Measurements from ENCODE around the gene MRPL23. TPM values are rescaled to one million over a fixed set of nuclear protein-coding genes. Genes with fewer than 3 reads are reported as not detected.

MRPL23 gene
- total and polyA plus RNA-seq, 2 donors (not counting 3 experiments of a cell fraction or from before 2014, with no cell fraction given), result 72.7 to 222 TPM

DNA sequence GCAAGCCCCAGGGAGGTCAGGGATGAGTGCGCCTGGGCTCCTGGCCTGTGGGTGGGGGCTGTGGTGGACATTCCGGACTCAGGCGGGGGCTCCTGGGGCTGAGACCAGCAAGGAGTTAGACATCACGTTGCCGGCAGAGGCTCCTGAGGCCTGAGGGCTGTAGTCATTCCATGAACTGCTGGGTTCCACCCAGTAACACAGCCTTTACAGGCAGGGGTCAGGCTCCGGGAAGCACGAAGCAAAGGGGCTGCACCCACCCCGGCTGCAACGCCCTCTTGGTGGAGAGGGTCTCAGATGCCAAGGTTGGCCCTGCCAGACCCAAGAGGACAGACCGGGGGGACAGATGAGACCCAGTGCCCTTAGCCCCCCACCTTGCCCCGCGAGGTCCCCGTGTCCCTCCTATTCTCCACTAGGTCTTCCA is 18.7 kb upstream of the MRPL23 start:
- Histone ChIP-seq H3K36me3 (ENCODE audit: control insufficient read depth in 2 of 2, extremely low read depth in 1 of 2, insufficient read depth in 2 of 2, low read length in 2 of 2) (no peaks in the 10 kb centered on the region), H3K9me3 (replicated peaks; ENCODE audit: control insufficient read depth, insufficient read depth, low read length) (no peaks in the 10 kb centered on the region), H3K9ac (replicated peaks; ENCODE audit: extremely low read depth, insufficient read depth, low read length) (no peak overlapping the region), H3K9me1 (replicated peaks; ENCODE audit: control insufficient read depth, extremely low read depth, insufficient read depth, low read length) (no peaks in the 10 kb centered on the region), H3K4me3 (replicated peaks in 1 of 3; ENCODE audit: insufficient read depth in 1 of 3, low read depth in 1 of 3, low read length in 3 of 3) (no peak overlapping the region), H3K79me2 (ENCODE audit: control insufficient read depth, insufficient read depth, low read length) (no peaks in the 10 kb centered on the region), H4K20me1 (replicated peaks; ENCODE audit: control insufficient read depth, extremely low read depth, insufficient read depth, low read length) (no peaks in the 10 kb centered on the region), H3K4me2 (ENCODE audit: insufficient read depth, low read length) (no peak overlapping the region), H3K27me3 (ENCODE audit: control insufficient read depth in 2 of 2, insufficient read depth in 2 of 2, low read length in 2 of 2) (no peaks in the 10 kb centered on the region), H3K27ac (ENCODE audit: insufficient read depth, low read depth, low read length) (no peak overlapping the region), H3K4me1 (ENCODE audit: control insufficient read depth, extremely low read depth, insufficient read depth, low read length) (no peaks in the 10 kb centered on the region), H2AFZ (ENCODE audit: low read depth, low read length) (no peak overlapping the region)
- ChIA-PET CTCF (no interaction called here), POLR2A (no interaction called here)
- intact Hi-C loops (cut with micrococcal nuclease), result no loop called here
- FAIRE-seq (no peak), DNase-seq (ENCODE audit: low read depth, low spot score) (no peak)
- no peak for TF ChIP-seq FOS (IDR thresholded peaks at IDR 0.05; ENCODE audit: borderline replicate concordance, insufficient read depth, low read length)
- TF ChIP-seq, protein P1, sequence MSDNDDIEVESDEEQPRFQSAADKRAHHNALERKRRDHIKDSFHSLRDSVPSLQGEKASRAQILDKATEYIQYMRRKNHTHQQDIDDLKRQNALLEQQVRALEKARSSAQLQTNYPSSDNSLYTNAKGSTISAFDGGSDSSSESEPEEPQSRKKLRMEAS (IDR thresholded peaks at IDR 0.05; ENCODE audit: insufficient read depth, insufficient read length), result no peak
- TF ChIP-seq EZH2 (IDR thresholded peaks at IDR 0.05; ENCODE audit: borderline replicate concordance, low read depth, low read length, severe bottlenecking), result no peak
- TF ChIP-seq POLR2A (IDR thresholded peaks at IDR 0.05; ENCODE audit: low read depth, low read length), result no peak
- TF ChIP-seq, protein P2, sequence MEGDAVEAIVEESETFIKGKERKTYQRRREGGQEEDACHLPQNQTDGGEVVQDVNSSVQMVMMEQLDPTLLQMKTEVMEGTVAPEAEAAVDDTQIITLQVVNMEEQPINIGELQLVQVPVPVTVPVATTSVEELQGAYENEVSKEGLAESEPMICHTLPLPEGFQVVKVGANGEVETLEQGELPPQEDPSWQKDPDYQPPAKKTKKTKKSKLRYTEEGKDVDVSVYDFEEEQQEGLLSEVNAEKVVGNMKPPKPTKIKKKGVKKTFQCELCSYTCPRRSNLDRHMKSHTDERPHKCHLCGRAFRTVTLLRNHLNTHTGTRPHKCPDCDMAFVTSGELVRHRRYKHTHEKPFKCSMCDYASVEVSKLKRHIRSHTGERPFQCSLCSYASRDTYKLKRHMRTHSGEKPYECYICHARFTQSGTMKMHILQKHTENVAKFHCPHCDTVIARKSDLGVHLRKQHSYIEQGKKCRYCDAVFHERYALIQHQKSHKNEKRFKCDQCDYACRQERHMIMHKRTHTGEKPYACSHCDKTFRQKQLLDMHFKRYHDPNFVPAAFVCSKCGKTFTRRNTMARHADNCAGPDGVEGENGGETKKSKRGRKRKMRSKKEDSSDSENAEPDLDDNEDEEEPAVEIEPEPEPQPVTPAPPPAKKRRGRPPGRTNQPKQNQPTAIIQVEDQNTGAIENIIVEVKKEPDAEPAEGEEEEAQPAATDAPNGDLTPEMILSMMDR (IDR thresholded peaks at IDR 0.05; ENCODE audit: extremely low read depth in 1 of 2, insufficient read depth in 1 of 2, low read depth in 1 of 2, low read length in 2 of 2), result no peak
- BruUV-seq (replicated peaks), result no TSS peak
- dilution Hi-C loops (cut with MboI; ENCODE audit: extremely low pct_ligation_motif_present, low sequenced_read_pairs), result no loop called here

DNA sequence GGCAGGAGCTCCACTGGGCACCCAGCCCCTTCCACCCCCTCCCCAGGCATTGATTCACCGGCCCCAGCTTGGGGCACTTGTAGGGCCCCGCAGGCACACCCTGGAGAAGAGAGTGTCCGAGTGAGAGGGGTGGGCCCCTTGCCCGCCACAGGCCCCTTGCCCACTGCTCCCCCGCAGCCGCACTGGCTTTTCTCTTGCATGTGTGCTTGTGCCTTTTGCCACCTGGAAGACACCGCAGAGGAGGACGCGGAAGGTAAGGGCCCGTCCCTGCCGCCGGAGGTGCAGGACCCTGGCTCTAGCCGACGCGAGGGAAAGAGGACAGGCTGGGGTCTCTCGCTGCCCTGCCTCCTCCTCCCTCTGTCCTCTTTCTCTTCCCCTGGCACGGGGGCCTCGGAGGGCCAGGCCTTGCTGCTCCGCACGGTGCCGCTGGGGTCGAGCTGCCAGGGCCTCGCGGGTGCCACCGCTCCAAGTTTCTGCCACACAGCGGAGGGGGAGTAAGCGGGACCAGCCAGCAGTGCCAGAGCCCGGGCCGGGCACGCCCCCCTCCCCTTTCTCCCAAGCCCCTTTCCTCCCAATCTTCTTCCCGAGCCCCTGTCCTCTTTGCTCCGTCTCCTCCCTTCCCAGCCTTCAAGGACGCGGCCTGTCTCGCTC is 18.1 kb upstream of the MRPL23 start:
- no peak overlapping the region for H3K4me3 ChIP-seq (replicated peaks in 1 of 3; ENCODE audit: insufficient read depth in 1 of 3, low read depth in 1 of 3, low read length in 3 of 3)
- ChIA-PET POLR2A (no interaction called here), CTCF (no interaction called here)
- intact Hi-C loops (cut with micrococcal nuclease), result no loop called here
- H3K4me1 ChIP-seq (ENCODE audit: control insufficient read depth, extremely low read depth, insufficient read depth, low read length), result no peaks in the 10 kb centered on the region
- H4K20me1 ChIP-seq (replicated peaks; ENCODE audit: control insufficient read depth, extremely low read depth, insufficient read depth, low read length), result no peaks in the 10 kb centered on the region
- FAIRE-seq, result no peak
- H3K9me3 ChIP-seq (replicated peaks; ENCODE audit: control insufficient read depth, insufficient read depth, low read length), result no peaks in the 10 kb centered on the region
- no peak for DNase-seq (ENCODE audit: low read depth, low spot score)
- no peak overlapping the region for H3K4me2 ChIP-seq (ENCODE audit: insufficient read depth, low read length)
- H3K9me1 ChIP-seq (replicated peaks; ENCODE audit: control insufficient read depth, extremely low read depth, insufficient read depth, low read length), result no peaks in the 10 kb centered on the region
- H3K27ac ChIP-seq (ENCODE audit: insufficient read depth, low read depth, low read length), result no peak overlapping the region
- no peak overlapping the region for H3K9ac ChIP-seq (replicated peaks; ENCODE audit: extremely low read depth, insufficient read depth, low read length)
- BruUV-seq (replicated peaks), result no TSS peak
- TF ChIP-seq, protein P2 (IDR thresholded peaks at IDR 0.05; ENCODE audit: extremely low read depth in 1 of 2, insufficient read depth in 1 of 2, low read depth in 1 of 2, low read length in 2 of 2), result no peak
- TF ChIP-seq MYC (IDR thresholded peaks at IDR 0.05; ENCODE audit: low read depth, low read length), result no peak
- TF ChIP-seq POLR2A (IDR thresholded peaks at IDR 0.05; ENCODE audit: low read depth, low read length), result no peak
- no peak for TF ChIP-seq FOS (IDR thresholded peaks at IDR 0.05; ENCODE audit: borderline replicate concordance, insufficient read depth, low read length)
- no peak for TF ChIP-seq JUN (IDR thresholded peaks at IDR 0.05; ENCODE audit: borderline replicate concordance, insufficient read depth, insufficient read length, low read depth)
- TF ChIP-seq GATA2 (IDR thresholded peaks at IDR 0.05; ENCODE audit: insufficient read depth, insufficient read length, low read depth, low read length), result no peak
- TF ChIP-seq POLR2AphosphoS5 (IDR thresholded peaks at IDR 0.05; ENCODE audit: insufficient read depth, low read depth, low read length), result no peak
- no peak for TF ChIP-seq EZH2 (IDR thresholded peaks at IDR 0.05; ENCODE audit: borderline replicate concordance, low read depth, low read length, severe bottlenecking)
- TF ChIP-seq, protein P1 (IDR thresholded peaks at IDR 0.05; ENCODE audit: insufficient read depth, insufficient read length), result no peak
- no peaks in the 10 kb centered on the region for H3K79me2 ChIP-seq (ENCODE audit: control insufficient read depth, insufficient read depth, low read length)
- H3K36me3 ChIP-seq (ENCODE audit: control insufficient read depth in 2 of 2, extremely low read depth in 1 of 2, insufficient read depth in 2 of 2, low read length in 2 of 2), result no peaks in the 10 kb centered on the region
- H2AFZ ChIP-seq (ENCODE audit: low read depth, low read length), result no peak overlapping the region
- dilution Hi-C loops (cut with MboI; ENCODE audit: extremely low pct_ligation_motif_present, low sequenced_read_pairs), result no loop called here
- no peaks in the 10 kb centered on the region for H3K27me3 ChIP-seq (ENCODE audit: control insufficient read depth in 2 of 2, insufficient read depth in 2 of 2, low read length in 2 of 2)
